ENCODE results near the gene USP3.

The USP3 gene

GRCh38 chr15:63559753-63560152 lies 55.4 kb downstream of the USP3 start:
- TF ChIP-seq CTCF (IDR thresholded peaks at IDR 0.05; ENCODE audit: low read length) (no peak), EZH2phosphoT487 (IDR thresholded peaks at IDR 0.05; ENCODE audit: low read length) (no peak), EZH2 (optimal IDR thresholded peaks at IDR 0.05; ENCODE audit: low read depth, low read length) (no peak)
- no peaks in the 10 kb centered on the region for H3F3A ChIP-seq (ENCODE audit: insufficient read depth, low read length)
- H2AFZ ChIP-seq (ENCODE audit: low read length) = no peak overlapping the region
- H3K9ac ChIP-seq (ENCODE audit: low read length) = no peak overlapping the region
- no peaks in the 10 kb centered on the region; the same call in 1 of the 2 replicates for H3K36me3 ChIP-seq (replicated peaks; ENCODE audit: insufficient read depth, low read length)
- H3K27ac ChIP-seq (ENCODE audit: low read length) = no peak overlapping the region
- no peaks in the 10 kb centered on the region for H4K20me1 ChIP-seq (ENCODE audit: insufficient read depth, low read length)
- no peak overlapping the region for H3K4me3 ChIP-seq (ENCODE audit: low read length)
- no peak overlapping the region for H3K4me2 ChIP-seq (ENCODE audit: low read depth, low read length)
- no peak for DNase-seq
- peaks cover 17% of the 10 kb centered on the region for H3K4me1 ChIP-seq (ENCODE audit: low read length)
- no peaks in the 10 kb centered on the region for H3K9me2 ChIP-seq (replicated peaks; ENCODE audit: insufficient read depth, low read length)
- H3K9me3 ChIP-seq (replicated peaks; ENCODE audit: insufficient read depth, low read length) = no peaks in the 10 kb centered on the region
- H3K79me2 ChIP-seq (ENCODE audit: low read length) = no peaks in the 10 kb centered on the region; the same call in 1 of the 2 replicates
- no peaks in the 10 kb centered on the region for H3K27me3 ChIP-seq (replicated peaks; ENCODE audit: insufficient read depth, low read length)

GRCh38 chr15:63560741-63561448 lies 56.5 kb downstream of the USP3 start:
- no peaks in the 10 kb centered on the region for H3K9me3 ChIP-seq (replicated peaks; ENCODE audit: insufficient read depth, low read length)
- H3F3A ChIP-seq (ENCODE audit: insufficient read depth, low read length) = no peaks in the 10 kb centered on the region
- H3K4me1 ChIP-seq (ENCODE audit: low read length) = peaks cover 18% of the 10 kb centered on the region
- no peaks in the 10 kb centered on the region for H3K9me2 ChIP-seq (replicated peaks; ENCODE audit: insufficient read depth, low read length)
- no peak overlapping the region for H3K4me3 ChIP-seq (ENCODE audit: low read length)
- no peaks in the 10 kb centered on the region; the same call in 1 of the 2 replicates for H3K36me3 ChIP-seq (replicated peaks; ENCODE audit: insufficient read depth, low read length)
- H4K20me1 ChIP-seq (ENCODE audit: insufficient read depth, low read length) = no peaks in the 10 kb centered on the region
- TF ChIP-seq CTCF (IDR thresholded peaks at IDR 0.05; ENCODE audit: low read length) (no peak), EZH2phosphoT487 (IDR thresholded peaks at IDR 0.05; ENCODE audit: low read length) (no peak), EZH2 (optimal IDR thresholded peaks at IDR 0.05; ENCODE audit: low read depth, low read length) (no peak)
- no peak for DNase-seq
- no peak overlapping the region for H3K4me2 ChIP-seq (ENCODE audit: low read depth, low read length)
- no peak overlapping the region for H3K27ac ChIP-seq (ENCODE audit: low read length)
- H3K27me3 ChIP-seq (replicated peaks; ENCODE audit: insufficient read depth, low read length) = no peaks in the 10 kb centered on the region
- H2AFZ ChIP-seq (ENCODE audit: low read length) = no peak overlapping the region
- no peak overlapping the region for H3K9ac ChIP-seq (ENCODE audit: low read length)
- H3K79me2 ChIP-seq (ENCODE audit: low read length) = no peaks in the 10 kb centered on the region; the same call in 1 of the 2 replicates

- peak; percentile 30 for DNase-seq
- Histone ChIP-seq H3K79me2 (ENCODE audit: low read length) (no peaks in the 10 kb centered on the region; the same call in 1 of the 2 replicates), H3K27ac (ENCODE audit: low read length) (peak overlapping the region; percentile 45; the same call in 1 of the 2 replicates), H3K9me3 (replicated peaks; ENCODE audit: insufficient read depth, low read length) (no peaks in the 10 kb centered on the region), H3K4me1 (ENCODE audit: low read length) (peaks cover 18% of the 10 kb centered on the region), H3K4me3 (ENCODE audit: low read length) (no peak overlapping the region), H3K4me2 (ENCODE audit: low read depth, low read length) (0 out of 2 replicates have a peak overlapping the region, but pooled peaks have one; percentile 0), H3K9ac (ENCODE audit: low read length) (no peak overlapping the region), H3K27me3 (replicated peaks; ENCODE audit: insufficient read depth, low read length) (no peaks in the 10 kb centered on the region), H3K9me2 (replicated peaks; ENCODE audit: insufficient read depth, low read length) (no peaks in the 10 kb centered on the region), H4K20me1 (ENCODE audit: insufficient read depth, low read length) (no peaks in the 10 kb centered on the region), H3F3A (ENCODE audit: insufficient read depth, low read length) (no peaks in the 10 kb centered on the region), H2AFZ (ENCODE audit: low read length) (no peak overlapping the region), H3K36me3 (replicated peaks; ENCODE audit: insufficient read depth, low read length) (no peaks in the 10 kb centered on the region; the same call in 1 of the 2 replicates)
- TF ChIP-seq EZH2phosphoT487 (IDR thresholded peaks at IDR 0.05; ENCODE audit: low read length) (no peak), CTCF (IDR thresholded peaks at IDR 0.05; ENCODE audit: low read length) (no peak), EZH2 (optimal IDR thresholded peaks at IDR 0.05; ENCODE audit: low read depth, low read length) (no peak)
Measured at GRCh38 chr15:63564093-63564492, 59.7 kb downstream of the USP3 start.

Measured in MM.1S (cell line).